ENCODE data around the gene UBE2B.

DNA sequence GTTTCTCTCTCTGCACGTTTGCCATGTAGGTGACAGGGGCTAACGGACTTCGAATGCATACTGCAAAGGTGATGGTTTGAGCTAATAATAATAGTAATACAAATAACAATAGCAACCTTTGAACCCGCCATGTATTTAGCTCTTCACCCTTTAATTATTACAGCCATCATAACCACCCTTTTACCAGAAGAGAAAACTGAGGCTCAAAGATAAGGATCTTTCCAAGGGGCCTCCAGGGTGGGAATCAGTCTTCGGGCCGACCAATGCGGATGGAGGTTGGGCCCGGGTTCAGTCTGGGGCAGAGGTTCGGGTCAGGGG lies 39.8 kb downstream of the UBE2B start:
- TF ChIP-seq SUZ12 (IDR thresholded peaks at IDR 0.05; ENCODE audit: extremely low read depth, insufficient read depth, insufficient read length) = no peak
- TF ChIP-seq YY1 (IDR thresholded peaks at IDR 0.05; ENCODE audit: insufficient read depth, insufficient read length) = no peak
- TF ChIP-seq ZNF274 (IDR thresholded peaks at IDR 0.05; ENCODE audit: low read depth, low read length) = no peak
